ENCODE measurements around the gene DNASE1L2. TPM values are rescaled to one million over a fixed set of nuclear protein-coding genes. Genes with fewer than 3 reads are reported as not detected.
"Not testable (repeated sequence)": the region's sequence is repeated elsewhere in the genome, so short reads cannot be mapped to it uniquely, and the experiment has no call there.

DNASE1L2 gene
- total RNA-seq, 1 donor from 2014 or later: 2.1 TPM

GRCh38 chr16:2244926-2245795, 8.9 kb downstream of the DNASE1L2 start:
- intact Hi-C loops (cut with micrococcal nuclease): no loop called here
- no peaks in the 10 kb centered on the region for H3K27me3 Mint-ChIP-seq
- peaks cover 11% of the 10 kb centered on the region for H3K36me3 Mint-ChIP-seq (ENCODE audit: low read depth)
- DNase-seq: no peak
- H3K4me3 Mint-ChIP-seq: no peak overlapping the region
- no peak overlapping the region for H3K27ac Mint-ChIP-seq
- H3K4me1 Mint-ChIP-seq: peaks cover 2% of the 10 kb centered on the region
- H3K9me3 Mint-ChIP-seq: no peaks in the 10 kb centered on the region

DNA sequence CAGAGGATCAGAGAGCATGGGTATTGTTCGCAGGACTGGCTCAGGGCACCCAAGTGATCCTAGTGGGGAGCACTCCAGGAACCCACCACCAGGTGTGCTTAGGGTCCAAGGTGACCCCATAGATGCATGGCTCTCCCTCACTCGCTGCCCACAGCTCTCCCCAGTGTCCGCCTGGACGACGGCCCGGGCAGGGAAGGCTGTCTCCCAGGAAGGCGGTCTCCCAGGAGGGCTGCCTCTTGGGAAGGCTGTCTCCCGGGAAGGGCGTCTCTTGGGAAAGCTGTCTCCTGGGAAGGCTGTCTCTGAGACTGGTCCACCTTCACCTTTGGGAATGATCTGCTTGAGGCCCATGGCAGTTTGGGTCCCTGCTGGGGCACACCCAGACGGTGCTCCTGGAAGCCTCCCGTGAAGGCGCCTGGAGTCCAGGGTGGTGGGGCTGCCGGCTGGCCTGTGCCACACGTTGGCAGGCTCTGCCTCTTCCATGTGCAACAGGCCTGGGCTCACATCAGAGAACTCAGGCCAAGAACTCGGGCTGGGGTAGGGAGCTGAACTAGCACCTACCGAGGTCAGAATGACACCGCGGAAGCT, 10.1 kb downstream of the DNASE1L2 start:
- Mint-ChIP-seq H3K9me3 (no peaks in the 10 kb centered on the region), H3K36me3 (ENCODE audit: low read depth) (peaks cover 13% of the 10 kb centered on the region), H3K4me1 (peaks cover 5% of the 10 kb centered on the region), H3K27ac (no peak overlapping the region), H3K4me3 (no peak overlapping the region), H3K27me3 (no peaks in the 10 kb centered on the region)
- intact Hi-C loops (cut with micrococcal nuclease): no loop called here
- DNase-seq: no peak

DNA sequence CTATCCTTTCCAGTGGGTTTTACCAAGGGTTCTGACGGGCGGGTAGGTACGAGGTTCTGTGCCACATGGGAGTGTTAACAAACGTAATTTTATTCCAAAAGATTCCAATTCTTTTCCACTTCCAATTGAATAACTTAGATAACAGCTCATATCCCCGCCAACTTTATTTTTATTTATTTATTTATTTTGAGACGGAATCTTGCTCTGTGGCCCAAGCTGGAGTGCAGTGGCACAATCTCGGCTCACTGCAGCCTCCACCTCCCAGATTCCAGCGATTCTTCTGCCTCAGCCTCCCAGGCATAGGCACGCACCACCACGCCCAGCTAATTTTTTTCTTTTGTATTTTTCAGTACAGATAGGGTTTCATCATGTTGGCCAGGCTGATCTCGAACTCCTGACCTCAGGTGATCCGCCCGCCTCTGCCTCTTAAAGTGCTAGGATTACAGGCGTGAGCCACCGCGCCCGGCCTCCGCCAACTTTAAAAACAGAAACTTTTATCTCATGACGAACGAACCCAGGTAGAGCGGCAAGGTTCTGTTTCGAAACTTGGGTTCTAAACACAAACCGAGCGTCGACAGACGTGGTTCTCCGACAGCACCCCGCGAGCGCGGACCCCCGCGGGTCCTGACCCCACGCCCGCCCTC, 14.5 kb downstream of the DNASE1L2 start:
- H3K27ac Mint-ChIP-seq: peak overlapping the region; percentile 90
- H3K4me3 Mint-ChIP-seq: peak overlapping the region; percentile 93
- peaks cover 5% of the 10 kb centered on the region for H3K4me1 Mint-ChIP-seq
- DNase-seq: peak; percentile 83
- intact Hi-C loops (cut with micrococcal nuclease): loop anchor here (1.0 to 10.0 kb wide), 6 partner anchors 18 to 284 kb away; partner anchors contain the start of genes CEMP1, PDPK1, RNPS1 and TRAF7
- H3K27me3 Mint-ChIP-seq: no peaks in the 10 kb centered on the region
- H3K9me3 Mint-ChIP-seq: no peaks in the 10 kb centered on the region
- peaks cover 33% of the 10 kb centered on the region for H3K36me3 Mint-ChIP-seq (ENCODE audit: low read depth)

DNA sequence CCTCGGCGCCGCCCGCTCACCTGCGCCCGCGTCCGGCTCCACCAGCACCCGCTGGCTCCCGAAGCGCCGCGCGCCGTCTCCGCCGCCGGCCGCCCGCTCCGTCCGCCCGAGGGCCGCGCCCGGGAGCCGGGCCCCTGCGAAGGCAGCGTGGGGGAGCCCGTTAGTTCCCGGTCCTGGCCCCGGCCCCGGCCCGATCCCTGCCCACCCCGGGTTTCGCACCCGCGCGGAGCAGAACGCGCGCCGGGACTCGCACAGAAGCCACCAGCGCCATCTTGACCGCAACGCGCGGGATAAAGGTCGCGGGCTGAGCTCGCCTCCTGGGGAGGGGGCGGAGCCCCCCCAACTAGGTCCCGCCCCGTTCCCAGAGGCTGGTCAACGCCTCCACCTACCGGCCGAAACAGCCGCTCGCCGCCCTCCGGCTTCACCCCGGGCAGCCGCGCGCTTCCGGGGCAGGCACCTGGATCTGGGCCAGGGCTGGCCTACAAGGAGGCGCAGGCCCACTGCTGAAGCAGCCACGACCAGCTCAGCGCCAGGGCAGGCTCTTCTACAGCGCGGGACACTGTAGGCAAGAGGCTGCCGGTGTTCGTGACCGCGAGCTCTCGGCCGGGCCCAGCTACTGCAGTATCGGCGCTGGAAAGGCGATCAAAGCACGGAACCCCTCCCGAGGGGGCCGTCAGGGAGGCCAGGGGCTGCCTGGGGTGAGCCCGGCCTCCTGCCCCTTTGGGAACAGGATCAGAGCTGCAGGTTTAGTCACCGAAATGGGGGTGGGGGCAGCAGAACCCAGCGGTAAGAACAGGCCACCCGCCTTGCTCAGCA, 15.3 kb downstream of the DNASE1L2 start, which contains the start of gene ECI1:
Gene ECI1 (minus strand): TSS at position 292 of the 816 bp plus-strand sequence. CDS start 21 bp downstream, at position 271.
- H3K27me3 Mint-ChIP-seq: no peaks in the 10 kb centered on the region
- peak; percentile 95 for DNase-seq
- intact Hi-C loops (cut with micrococcal nuclease): loop anchor here (1.0 to 10.0 kb wide), 6 partner anchors 17 to 283 kb away; partner anchors contain the start of genes CEMP1, PDPK1, RNPS1 and TRAF7
- H3K9me3 Mint-ChIP-seq: no peaks in the 10 kb centered on the region
- H3K36me3 Mint-ChIP-seq (ENCODE audit: low read depth): peaks cover 38% of the 10 kb centered on the region
- H3K4me1 Mint-ChIP-seq: peaks cover 5% of the 10 kb centered on the region
- H3K4me3 Mint-ChIP-seq: peak within 1 kb of the TSS; percentile 93
- H3K27ac Mint-ChIP-seq: peak within 1 kb of the TSS; percentile 90

GRCh38 chr16:2252806-2253148, 16.5 kb downstream of the DNASE1L2 start:
- Mint-ChIP-seq H3K27me3 (no peaks in the 10 kb centered on the region), H3K4me3 (no peak overlapping the region), H3K27ac (peak overlapping the region; percentile 48), H3K36me3 (ENCODE audit: low read depth) (peaks cover 48% of the 10 kb centered on the region), H3K9me3 (no peaks in the 10 kb centered on the region), H3K4me1 (peaks cover 9% of the 10 kb centered on the region)
- DNase-seq: no peak
- intact Hi-C loops (cut with micrococcal nuclease): loop anchor here (5.0 to 10.0 kb wide), 3 partner anchors 95 to 282 kb away; partner anchors contain the start of genes CEMP1, PDPK1, TRAF7 and ZNF598

- H3K4me1 Mint-ChIP-seq: peaks cover 9% of the 10 kb centered on the region
- no peaks in the 10 kb centered on the region for H3K9me3 Mint-ChIP-seq
- H3K27me3 Mint-ChIP-seq: no peaks in the 10 kb centered on the region
- H3K27ac Mint-ChIP-seq: peak overlapping the region; percentile 48
- no peak overlapping the region for H3K4me3 Mint-ChIP-seq
- intact Hi-C loops (cut with micrococcal nuclease): loop anchor here (5.0 to 10.0 kb wide), 3 partner anchors 96 to 282 kb away; partner anchors contain the start of genes CEMP1, PDPK1, TRAF7 and ZNF598
- H3K36me3 Mint-ChIP-seq (ENCODE audit: low read depth): peaks cover 53% of the 10 kb centered on the region
- no peak for DNase-seq
These were observed 17.0 kb downstream of the DNASE1L2 start for GRCh38 chr16:2253293-2253692.

DNA sequence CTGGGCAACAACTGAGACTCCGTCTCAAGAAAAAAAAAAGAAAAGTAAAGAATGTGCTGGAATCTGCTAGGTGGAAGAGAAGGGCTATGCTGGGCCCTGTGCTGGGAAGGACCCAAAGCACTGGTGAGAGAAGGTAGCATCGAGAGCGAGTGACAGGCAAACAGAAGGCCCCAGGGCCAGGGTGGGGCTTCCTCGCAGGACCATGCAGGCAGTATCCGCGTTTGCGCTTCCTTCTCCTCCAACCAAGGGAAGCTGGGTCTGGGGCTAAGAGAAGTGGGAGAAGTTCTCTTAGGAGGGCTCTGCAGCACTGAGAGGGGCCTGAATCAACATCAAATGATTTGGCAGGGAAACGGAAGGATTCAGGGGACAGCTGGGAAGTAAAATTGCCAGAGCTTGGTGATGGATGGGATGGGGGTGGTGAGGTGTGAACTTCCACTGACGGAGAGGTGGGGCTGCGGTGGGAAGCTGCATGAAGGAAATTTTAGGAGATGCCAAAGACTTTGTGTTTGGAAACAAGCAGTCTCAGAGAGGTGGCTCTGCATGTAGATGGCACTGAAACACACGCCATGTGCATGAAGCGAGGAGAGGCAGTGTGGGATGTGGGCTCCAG, 20.4 kb downstream of the DNASE1L2 start:
- intact Hi-C loops (cut with micrococcal nuclease): loop anchor here (10.0 kb wide), 1 partner anchor 278 kb away; the partner anchor contains the start of genes CEMP1 and PDPK1
- no peaks in the 10 kb centered on the region for H3K9me3 Mint-ChIP-seq
- H3K27ac Mint-ChIP-seq: no peak overlapping the region
- H3K27me3 Mint-ChIP-seq: no peaks in the 10 kb centered on the region
- peaks cover 68% of the 10 kb centered on the region for H3K36me3 Mint-ChIP-seq (ENCODE audit: low read depth)
- no peak for DNase-seq
- peaks cover 4% of the 10 kb centered on the region for H3K4me1 Mint-ChIP-seq
- no peak overlapping the region for H3K4me3 Mint-ChIP-seq

- H3K9me3 Mint-ChIP-seq: no peaks in the 10 kb centered on the region
- H3K4me3 Mint-ChIP-seq: no peak overlapping the region
- H3K27ac Mint-ChIP-seq: no peak overlapping the region
- peaks cover 7% of the 10 kb centered on the region for H3K4me1 Mint-ChIP-seq
- no peaks in the 10 kb centered on the region for H3K27me3 Mint-ChIP-seq
- no peak for DNase-seq
- intact Hi-C loops (cut with micrococcal nuclease): loop anchor here (10.0 kb wide), 1 partner anchor 277 kb away; the partner anchor contains the start of genes CEMP1 and PDPK1
- H3K36me3 Mint-ChIP-seq (ENCODE audit: low read depth): peaks cover 75% of the 10 kb centered on the region
These were observed 21.5 kb downstream of the DNASE1L2 start for GRCh38 chr16:2257726-2258125.

DNA sequence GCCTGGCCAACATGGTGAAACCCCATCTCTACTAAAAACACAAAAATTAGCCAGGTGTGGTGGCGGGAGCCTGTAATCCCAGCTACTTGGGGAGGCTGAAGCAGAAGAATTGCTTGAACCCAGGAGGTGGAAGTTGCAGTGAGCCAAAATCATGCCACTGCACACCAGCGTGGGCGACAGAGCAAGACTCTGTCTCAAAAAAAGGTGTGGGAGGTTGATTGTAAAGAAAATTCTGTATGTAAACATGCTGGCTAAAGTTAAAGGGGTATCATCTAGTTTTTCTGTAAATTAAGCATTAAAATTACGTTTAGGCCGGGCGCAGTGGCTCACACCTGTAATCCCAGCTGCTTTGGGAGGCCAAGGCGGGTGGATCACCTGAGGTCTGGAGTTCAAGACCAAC, 22.3 kb downstream of the DNASE1L2 start:
- not testable (repeated sequence) for H3K4me1 Mint-ChIP-seq, H3K9me3 Mint-ChIP-seq, H3K4me3 Mint-ChIP-seq, H3K27ac Mint-ChIP-seq, H3K27me3 Mint-ChIP-seq, DNase-seq
- intact Hi-C loops (cut with micrococcal nuclease): loop anchor here (10.0 kb wide), 1 partner anchor 276 kb away; the partner anchor contains the start of genes CEMP1 and PDPK1
- H3K36me3 Mint-ChIP-seq (ENCODE audit: low read depth): peaks cover 74% of the 10 kb centered on the region

- Mint-ChIP-seq H3K27ac (no peak overlapping the region), H3K4me1 (peaks cover 15% of the 10 kb centered on the region), H3K4me3 (no peak overlapping the region), H3K36me3 (ENCODE audit: low read depth) (peaks cover 74% of the 10 kb centered on the region), H3K9me3 (no peaks in the 10 kb centered on the region), H3K27me3 (no peaks in the 10 kb centered on the region)
- intact Hi-C loops (cut with micrococcal nuclease): no loop called here
- no peak for DNase-seq
These were observed 24.0 kb downstream of the DNASE1L2 start for GRCh38 chr16:2260250-2260649.

DNA sequence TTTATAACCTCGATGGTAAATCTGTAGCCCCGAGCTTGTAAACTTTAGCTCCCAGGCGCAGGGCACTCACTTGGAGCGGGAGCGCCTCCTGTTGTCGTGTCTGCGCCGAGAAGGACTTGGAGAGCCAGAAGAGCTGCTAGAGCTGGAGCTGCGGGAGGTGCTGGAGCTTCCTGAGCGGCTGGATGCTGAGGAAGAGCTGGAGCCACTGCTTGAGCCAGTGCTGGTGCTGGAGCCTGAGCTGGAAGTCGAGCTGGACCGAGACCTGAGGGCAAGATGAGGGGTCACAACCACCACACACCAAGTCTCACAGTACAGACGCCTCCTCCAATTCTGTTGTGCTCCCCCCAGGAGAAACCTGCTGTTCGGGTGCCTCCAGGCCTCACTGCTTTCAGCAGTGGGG, 26.8 kb downstream of the DNASE1L2 start:
- H3K9me3 Mint-ChIP-seq; H3K27ac Mint-ChIP-seq; H3K4me3 Mint-ChIP-seq; H3K27me3 Mint-ChIP-seq; intact Hi-C loops (cut with micrococcal nuclease); DNase-seq: not testable (repeated sequence)
- peaks cover 24% of the 10 kb centered on the region for H3K4me1 Mint-ChIP-seq
- H3K36me3 Mint-ChIP-seq (ENCODE audit: low read depth): peaks cover 68% of the 10 kb centered on the region

- intact Hi-C loops (cut with micrococcal nuclease); H3K9me3 Mint-ChIP-seq; H3K27me3 Mint-ChIP-seq: not testable (repeated sequence)
- Mint-ChIP-seq H3K27ac (peak overlapping the region; percentile 97), H3K4me3 (peak overlapping the region; percentile 94), H3K4me1 (peaks cover 31% of the 10 kb centered on the region), H3K36me3 (ENCODE audit: low read depth) (peaks cover 47% of the 10 kb centered on the region)
- peak; percentile 77 for DNase-seq
These were observed 30.6 kb downstream of the DNASE1L2 start for GRCh38 chr16:2266887-2267286.

Data from activated CD4-positive, alpha-beta T cell treated with anti-CD3 and anti-CD28 coated beads, Interleukin-2, amount 10 ng/mL, durations not matched to agents 24 days and 14 days (primary cell).